ENCODE measurements around the gene RTN4R.
"Not testable (repeated sequence)": the region's sequence is repeated elsewhere in the genome, so short reads cannot be mapped to it uniquely, and the experiment has no call there.

Gene RTN4R

DNA sequence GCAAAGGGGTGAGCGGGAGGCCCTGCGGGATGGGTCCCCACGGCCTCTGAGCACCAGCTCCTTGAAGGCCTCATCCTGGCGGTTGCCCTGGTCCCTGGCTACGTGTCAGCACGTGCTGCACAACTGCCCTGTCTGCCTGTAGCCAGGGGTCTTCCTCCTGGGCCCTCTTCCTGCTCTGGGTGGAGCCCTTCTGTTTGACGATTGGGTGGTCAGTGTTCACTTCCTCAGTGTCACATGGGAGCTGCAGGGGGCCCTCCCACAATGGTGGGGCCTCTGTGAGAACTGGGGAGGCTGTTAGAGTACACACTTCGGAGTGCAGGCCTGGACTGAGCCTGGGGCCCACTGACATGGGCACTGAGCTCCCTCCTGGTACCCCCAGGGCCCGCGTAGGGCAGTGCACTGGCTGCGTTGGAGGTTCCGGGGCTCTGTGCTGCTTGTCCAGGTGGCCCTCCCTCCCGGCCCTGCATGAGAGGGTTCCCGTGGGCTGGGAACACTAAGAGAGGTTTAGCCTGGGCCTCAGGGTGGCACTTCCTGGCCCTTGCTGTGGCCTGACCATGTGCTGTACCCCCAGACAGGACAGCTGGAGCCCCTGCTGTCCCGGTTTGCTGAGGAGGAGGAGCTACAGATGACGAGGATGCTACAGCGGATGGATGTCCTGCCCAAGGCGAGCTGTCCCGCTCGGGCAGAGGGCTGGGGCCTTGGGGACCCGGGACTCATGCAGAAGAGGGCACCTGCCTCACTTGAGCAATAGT is 38.0 kb upstream of the RTN4R start:
- DNase-seq (ENCODE audit: low read depth) = no peak

DNA sequence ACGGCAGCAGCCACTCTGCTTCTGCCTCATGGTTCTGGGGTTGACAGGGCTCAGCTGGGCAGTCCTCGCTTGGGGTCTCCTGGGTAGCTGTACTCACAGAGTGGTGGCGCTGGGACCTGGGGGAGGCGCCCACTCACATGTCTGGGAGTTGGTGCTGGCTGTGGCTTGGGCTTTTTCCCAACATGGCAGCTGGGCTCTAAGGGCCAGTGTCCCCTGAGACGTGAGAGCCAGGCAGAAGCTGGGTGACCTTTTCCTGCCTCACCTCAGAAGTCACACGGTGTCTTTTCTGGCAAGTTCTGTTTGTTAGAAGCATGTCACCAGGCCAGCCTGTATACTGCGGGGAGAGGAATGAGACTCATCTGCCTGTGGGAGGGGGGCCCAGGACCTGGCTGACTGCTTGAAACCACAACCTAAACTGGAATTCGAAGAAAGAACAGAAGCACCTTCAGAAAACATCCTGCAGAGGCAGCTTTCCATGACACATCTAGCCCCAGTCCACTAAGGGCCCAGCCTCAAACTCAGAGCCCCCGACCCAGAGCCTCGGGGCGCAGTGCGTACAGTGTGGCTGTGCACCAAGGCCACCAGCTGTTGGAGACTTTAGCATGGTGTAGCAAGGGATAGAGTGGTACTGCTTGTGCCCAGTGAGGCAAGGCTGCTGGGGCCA is 37.2 kb upstream of the RTN4R start:
- not testable (repeated sequence) for DNase-seq (ENCODE audit: low read depth)

DNA sequence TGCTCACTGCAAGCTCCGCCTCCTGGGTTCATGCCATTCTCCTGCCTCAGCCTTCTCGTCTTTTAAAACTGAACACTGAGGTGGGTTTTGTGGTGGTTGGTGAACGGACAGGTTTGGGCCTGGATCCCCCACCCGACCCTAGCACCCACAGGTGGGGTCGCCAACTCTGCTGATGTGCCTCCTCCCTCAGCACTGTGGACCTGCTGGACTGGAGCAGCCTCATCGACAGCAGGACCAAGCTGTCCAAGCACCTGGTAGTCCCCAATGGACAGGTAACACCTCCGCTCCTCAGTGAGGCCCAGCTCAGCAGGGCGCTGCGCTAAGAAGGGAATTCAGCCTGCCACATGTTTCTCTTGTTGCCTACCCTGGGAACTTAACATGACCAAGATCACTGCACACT is 36.5 kb upstream of the RTN4R start:
- DNase-seq (ENCODE audit: low read depth) = no peak

DNA sequence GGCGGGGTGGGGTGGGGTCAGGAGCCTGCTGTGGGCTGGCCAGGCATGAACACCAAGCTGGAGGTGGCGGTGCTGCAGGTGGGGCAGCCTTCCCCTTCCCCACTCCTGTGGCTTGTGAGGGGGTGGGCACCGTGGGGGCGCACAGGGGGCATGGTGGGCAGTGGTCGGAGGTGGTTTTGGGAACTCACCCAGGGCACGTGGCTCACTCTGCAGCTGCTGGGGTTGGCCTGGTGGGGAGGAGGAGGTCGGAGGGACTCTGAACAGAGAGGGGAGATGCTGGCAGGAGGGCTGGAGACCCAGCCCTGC is 35.1 kb upstream of the RTN4R start:
- not testable (repeated sequence) for DNase-seq (ENCODE audit: low read depth)

DNA sequence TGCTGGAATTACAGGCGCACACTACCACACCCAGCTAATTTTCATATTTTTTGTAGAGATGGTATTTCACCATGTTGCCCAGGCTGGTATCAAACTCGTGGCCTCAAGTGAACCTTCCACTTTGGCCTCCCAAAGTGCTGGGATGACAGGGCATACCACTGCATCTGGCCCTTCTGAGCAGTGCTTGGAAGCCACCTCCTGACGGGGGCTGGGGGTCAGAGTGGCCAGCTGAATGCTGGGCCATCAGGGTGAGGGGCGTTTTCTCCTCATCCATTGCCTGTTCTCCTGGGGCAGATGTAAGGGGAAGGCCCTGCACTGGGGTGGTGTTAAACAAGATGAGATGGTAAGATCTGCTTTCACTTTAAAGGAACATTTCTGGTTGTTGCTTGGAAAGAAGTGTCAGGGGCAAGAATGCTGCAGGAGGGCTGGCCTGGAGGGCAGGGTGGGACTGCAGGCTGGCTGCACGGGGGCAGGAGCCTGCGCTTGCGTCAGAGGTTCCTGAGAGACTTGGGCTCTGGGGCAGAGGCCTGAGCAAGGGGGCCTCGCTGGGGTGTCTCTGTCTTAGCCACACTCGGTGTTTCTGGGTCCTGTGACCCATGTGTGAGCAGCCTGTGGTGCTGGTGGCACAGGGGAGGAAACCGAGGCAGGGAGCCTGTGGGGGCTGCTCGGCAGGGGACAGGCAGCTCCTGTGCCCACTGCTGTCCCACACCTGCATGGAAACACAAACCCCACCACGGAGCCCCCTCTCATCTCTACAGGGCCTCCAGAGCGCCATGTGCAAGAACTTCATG is 34.5 kb upstream of the RTN4R start:
- no peak for DNase-seq (ENCODE audit: low read depth)

DNA sequence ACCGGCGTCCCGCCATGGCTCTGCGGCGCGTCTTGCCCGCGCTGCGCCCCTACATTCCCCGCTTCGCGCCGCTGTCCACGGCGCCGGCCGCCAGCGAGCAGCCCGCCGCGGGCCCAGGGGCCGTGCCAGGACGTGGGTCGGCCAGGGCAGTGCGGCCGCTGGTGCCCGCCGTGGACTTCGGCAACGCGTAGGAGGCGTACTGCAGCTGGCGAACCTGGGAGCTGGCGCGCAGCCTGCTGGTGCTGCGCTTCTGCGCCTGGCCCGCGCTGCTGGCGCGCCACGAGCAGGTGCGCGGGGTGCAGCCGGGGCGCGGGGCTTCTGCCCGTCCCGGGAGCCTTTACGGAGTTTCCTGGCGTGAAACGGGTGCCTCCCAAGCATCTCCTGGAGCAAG is 31.6 kb upstream of the RTN4R start:
- no peak for DNase-seq (ENCODE audit: low read depth)

DNA sequence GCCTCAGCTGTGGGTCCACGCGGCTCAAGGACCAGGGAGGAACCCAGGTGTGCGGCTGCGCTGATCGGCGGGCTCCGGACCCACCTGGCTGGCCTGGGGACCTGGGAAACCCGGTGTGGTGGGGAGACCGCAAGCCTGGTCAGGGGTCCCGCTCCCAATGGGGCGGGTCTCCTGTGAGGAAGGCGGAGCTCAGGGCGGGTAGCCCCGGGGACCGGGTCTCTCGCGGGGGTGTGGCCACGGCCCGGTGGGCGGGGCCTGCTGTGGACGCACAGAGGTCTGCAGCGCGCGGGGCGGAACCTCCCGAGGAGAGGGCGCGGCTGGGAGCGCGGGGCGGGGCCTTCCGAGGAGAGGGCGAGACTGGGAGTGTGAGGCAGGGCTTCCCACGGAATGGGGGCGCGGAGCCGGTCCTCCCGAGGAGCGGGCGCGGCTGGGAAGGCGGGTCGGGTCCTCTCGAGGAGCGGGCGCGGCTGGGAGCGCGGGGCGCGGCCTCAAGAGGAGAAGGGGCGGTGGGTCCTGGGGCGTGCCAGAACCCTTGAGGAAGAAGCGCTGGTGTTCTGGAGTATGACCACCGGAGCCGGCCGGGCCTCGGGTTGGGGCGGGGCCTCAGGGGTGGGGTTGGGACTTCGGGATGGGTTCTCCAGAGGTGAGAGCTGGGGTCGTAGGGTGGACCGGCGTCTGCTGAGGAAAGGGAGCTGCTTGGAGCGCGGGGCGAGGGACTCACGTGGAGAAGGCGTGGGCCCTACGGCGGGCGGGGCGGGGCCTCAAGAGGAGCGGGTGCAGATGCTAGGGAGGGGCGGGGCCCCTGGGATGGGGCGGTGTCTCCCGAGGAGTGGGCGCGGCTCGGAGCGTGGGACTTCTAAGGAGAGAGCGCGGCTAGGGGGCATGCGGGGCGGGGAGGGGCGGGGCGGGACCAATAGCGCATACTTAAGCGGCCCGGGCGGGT is 31.0 kb upstream of the RTN4R start:
- DNase-seq (ENCODE audit: low read depth) = peak; percentile 20

DNA sequence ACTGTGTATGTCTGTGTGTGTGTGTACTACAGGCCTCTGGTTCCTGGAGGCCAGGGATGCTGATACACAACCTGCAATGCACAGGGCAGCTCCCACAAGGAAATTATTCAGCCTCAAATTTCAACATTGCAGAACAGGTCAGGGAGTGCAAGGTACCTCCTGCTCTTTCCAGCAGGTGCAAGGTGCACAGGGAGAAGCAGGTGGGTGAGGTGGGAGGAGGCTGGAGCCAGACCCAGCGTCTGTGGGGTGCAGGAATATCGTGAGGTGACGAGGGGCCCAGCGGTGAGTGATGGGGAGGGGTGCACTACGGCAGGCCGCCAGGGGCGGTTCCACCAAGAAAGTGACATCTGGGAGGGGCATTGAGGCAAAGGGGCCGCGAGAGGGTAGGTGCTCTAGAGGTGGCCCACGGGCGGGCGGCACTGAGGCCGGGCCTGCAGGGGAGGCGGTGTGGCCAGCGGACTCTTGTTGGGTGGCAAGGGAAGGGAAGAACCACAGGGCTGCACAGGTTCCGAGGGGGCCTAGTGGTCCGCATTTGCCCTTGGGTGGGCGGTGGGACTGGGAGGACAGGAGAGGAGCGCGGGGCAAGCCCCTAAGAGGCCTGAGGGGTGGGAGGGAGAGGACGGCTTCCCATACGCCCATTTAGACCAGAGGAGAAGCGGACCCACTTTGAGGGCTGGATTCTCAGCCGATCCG is 30.1 kb upstream of the RTN4R start:
- DNase-seq (ENCODE audit: low read depth) = no peak

DNA sequence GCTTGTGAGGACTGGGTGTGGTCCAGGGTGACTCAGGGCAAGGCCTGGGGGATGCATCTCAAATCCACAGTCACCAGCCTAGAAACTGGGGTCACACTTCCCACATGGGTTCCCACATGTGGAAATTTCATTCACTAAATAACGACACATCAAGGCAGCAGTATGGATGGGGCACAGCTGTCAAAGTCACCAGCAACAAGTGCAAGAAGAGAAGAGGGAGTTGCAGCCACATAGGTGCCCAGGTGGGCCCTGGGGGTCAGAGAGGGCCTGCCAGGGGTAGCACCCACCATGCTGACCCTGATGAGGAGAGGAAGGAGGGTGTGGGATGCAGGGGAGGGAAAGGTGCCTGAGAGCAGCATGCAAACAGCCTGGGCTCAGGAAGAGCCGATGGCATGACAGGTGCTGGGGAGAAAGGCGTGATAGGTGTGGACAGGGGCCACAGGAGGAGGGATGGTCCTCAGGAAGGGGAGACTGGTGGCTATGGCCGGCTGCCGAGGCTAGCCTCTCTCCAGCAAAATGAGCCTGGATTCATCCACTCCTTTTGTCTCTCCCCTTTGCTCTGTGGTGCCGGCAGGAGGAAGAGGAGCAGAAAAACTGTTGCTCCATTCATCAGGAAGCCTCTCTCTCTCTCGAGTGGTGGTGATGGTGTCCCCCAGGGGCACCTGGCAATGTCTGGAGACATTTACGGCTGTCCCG is 29.4 kb upstream of the RTN4R start:
- DNase-seq (ENCODE audit: low read depth) = no peak

DNA sequence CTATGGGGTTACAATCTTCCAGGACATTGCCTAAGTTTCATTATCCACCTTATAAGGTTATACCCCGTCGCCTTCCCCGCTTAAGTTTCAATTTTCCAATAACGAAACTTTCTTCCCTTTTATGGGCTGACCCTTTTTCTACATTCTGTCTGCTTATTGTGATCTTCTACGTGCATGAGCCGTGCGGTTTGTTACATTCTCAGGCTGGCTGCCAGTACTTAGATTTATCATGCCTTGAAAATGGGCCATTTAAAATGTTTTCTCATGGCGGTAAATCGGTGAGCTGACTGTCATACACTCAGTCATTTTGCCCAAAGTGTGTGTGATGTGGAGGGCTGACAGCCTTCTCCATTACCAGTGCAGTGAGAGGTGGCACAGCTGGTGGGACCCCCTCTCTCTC is 28.5 kb upstream of the RTN4R start:
- no peak for DNase-seq (ENCODE audit: low read depth)

DNA sequence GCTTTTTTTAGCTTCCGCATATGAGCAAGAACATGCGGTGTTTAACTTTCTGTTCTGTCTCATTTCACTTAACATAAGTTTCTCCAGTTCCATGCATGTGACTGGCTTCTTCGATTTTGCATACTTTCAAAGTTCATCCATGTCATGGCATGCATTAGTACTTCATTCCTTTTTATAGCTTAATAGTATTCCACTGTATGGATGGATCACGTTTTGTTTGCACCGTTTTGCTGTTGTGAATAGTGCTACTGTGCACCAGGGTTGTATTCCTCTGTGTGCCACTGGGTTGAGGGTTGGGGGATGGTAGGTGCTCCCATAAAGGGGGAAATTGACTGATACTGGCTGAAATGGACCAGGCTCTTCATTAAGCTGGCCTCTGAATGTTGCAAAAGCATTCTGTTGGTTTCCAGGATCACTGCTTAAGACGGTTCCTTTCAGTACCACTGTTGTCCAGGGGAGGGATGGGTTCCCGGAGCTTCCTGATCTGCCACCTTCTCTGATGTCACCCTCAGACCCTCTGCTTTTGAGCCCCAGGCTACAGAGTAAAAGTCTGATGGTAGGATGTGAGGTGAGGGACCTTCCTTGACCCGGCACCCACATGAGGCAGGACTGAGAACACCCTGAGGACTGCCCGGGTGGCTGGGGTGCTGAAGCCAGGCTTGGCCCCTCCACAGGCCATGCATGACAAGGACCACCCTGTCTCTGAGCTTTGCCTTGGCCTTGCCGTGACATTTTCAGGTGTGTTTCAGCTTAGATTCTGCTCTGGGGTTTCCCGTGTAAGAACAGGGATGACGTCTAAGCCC is 27.3 kb upstream of the RTN4R start:
- no peak for DNase-seq (ENCODE audit: low read depth)

DNA sequence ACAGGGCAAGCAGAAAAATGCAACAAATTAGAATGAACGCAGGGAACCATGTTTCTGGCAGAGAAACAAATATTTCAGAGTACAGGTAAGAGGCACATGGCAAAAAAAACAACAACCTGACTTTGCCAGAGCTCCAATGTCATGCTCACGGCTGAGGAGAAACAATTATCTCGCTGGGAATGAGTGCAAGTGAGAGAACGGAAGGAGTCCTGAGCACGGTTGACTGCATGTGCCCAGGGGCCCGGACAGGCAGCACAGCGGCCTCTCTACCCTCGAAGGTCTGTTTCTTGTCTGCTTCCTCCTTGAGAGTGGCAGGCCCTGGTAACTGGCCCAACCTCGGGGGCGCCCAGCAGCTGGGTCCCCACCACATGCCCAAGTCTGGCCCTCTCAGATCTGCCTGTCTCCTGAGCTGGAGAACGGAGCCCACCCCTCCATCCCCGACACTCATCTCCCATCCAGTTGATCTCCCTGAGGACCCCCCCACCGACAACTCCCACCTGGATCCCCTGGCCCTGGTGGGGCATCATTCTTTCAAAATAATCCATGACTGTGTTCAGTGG is 24.6 kb upstream of the RTN4R start:
- DNase-seq (ENCODE audit: low read depth) = no peak

DNA sequence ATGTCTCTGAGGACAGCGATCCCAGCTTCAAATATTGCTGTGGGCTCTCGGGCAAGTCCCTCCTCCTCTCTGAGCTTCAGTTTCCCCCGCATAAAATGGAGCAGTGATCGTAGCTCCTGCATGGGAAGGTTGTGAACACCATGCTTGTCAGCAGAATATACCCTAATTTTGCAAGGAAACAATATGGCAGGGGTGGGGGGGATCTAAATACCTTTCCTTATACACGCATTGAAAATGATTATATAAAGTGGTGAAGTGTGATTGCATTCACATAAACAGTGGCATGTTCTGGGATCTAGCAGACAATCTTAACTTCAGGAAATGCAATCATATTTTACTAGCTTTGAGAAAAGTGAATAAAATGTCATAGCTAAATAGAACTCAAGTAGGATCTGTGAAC is 24.0 kb upstream of the RTN4R start:
- DNase-seq (ENCODE audit: low read depth) = no peak

DNA sequence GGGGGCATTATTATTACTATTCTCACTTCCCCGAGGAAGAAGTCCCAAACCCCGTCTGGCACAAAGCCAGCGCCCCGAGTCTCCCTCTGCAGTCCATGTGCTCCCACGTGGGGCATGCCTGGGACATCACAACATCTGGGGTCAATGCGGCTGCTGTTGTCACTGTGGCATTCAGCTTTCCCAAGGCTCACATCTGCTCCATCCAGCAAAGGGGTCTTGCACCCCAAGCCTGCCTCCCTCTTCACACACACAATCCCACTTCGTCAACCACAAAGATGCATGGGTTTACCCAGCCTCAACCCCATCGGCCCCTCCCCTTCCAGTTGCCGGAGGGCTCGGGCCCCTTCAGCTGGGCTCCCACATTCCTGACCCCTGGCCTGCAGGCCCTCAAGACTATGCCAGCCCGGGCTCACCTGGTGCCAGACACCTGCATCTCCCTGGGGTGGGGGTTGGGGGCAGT is 23.5 kb upstream of the RTN4R start:
- no peak for DNase-seq (ENCODE audit: low read depth)

DNA sequence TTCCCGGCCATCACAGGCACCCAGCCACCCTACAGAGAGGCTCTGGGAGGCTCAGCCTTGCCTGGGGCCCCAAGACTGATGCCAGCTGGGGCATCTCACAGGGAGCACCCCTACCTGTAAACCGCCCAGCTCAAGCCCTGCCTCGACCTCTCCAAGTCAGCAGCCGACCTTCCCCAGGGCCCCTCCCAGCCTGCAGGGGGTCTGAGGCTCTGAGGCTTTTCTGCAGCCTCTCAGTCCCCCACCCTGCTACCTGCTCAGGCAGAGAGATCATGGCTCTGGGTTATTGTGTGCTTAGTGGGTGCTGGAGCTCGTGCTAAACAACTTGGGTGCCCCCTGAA is 23.1 kb upstream of the RTN4R start:
- no peak for DNase-seq (ENCODE audit: low read depth)

DNA sequence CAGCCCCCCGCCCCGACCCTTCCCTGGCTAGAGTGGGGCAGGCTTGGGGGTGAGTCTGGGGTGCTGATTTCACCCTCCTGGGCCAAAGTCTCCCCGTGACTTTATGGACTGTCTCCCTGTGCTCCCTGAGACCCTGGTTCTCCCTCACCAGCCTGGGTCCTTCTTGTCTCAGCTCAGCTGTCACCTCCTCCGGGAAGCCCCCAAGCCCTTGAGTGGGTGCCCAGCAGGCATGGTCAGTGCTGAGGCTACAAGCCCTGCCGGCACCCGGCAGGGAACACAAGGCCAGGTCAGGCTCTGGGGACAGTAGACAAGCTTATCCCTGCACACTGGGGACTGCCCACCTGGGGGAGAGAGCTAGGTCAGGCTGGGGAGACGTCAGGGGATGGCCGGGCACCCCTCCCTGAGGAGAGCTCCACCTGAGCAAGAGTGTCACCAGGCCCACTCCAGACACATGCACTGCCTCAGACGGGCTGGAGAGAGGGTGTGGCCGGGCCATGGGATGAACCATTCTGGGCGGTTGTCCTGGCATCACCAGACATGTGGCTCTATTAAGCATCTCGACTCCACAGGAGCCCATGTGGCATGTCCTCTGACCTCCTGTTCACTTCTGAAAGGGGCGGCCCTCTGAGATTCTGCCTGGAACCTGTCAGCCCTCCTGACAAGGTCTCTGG is 22.6 kb upstream of the RTN4R start:
- DNase-seq (ENCODE audit: low read depth) = no peak

DNA sequence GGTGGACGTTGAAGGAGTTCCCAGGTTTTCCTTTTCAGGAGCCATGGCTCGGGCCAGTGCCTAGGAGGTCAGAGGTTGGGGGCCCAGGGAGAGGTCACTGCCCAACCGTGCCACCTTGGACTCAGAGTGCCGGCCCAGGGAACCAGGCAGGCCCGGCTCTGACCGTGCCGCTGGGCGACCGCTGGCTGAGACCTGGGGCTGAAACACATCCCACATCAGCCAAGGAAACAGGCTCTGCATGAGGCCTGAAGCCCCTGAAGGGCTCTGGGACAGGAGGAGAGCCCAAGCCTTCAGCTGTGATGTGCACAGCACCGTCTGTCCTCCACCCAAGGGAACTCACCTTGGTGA is 21.9 kb upstream of the RTN4R start:
- no peak for DNase-seq (ENCODE audit: low read depth)

DNA sequence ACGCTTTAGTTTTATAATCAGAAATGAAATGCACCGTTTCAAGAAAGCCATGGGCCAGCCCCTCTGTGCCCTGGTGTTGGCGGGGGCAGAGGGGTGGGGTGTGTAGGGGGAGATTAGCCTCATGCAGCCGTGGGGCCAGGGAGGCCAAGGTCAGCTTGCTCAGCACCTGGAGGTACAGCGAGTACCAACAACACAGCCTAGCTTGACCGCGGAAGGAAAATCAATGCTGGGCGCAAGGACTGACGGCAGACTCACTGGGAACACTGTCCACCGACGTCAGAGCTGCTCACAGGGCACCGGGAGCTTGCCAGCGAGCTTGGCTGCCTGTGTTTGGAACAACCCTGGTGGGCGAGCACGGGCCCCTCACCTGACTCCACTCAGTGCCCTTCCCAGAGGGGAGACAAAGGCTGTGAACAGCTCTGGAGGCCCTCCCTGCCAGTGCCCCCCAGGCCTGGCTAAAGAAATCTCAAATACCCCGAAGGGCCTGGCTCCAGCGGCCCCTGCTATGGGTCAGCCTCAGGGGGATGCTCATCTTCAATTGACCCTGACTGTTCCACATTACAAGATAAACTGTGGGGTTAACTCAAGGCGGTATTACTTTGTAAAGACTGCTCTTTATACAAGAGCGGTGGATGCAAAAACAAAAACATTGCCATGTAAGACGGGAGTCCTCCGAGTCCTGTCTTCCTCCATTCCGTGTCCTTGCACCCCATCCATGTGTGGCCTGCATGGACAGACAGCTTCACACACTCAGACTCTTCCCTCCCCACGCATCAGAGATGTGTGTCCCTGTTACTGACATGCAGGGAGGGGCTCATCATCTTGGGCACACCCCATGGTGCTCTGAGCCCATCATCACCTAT is 21.3 kb upstream of the RTN4R start:
- DNase-seq (ENCODE audit: low read depth) = not testable (repeated sequence)

All from stromal cell of bone marrow (primary cell).